Activated T-helper 9 cell treated with anti-CD3 and anti-CD28 coated beads, Interleukin-2, amount 50 U/mL, for 16 hours (primary cell): ENCODE data around the gene MAD1L1.
"Not testable (repeated sequence)": the region's sequence is repeated elsewhere in the genome, so short reads cannot be mapped to it uniquely, and the experiment has no call there.

Source experiments
- DNase-seq: peaks from one replicate; pipeline ENCODE4 v3.0.0-alpha.2; 2020; ENCODE audit warnings: low read depth

The MAD1L1 gene

DNA sequence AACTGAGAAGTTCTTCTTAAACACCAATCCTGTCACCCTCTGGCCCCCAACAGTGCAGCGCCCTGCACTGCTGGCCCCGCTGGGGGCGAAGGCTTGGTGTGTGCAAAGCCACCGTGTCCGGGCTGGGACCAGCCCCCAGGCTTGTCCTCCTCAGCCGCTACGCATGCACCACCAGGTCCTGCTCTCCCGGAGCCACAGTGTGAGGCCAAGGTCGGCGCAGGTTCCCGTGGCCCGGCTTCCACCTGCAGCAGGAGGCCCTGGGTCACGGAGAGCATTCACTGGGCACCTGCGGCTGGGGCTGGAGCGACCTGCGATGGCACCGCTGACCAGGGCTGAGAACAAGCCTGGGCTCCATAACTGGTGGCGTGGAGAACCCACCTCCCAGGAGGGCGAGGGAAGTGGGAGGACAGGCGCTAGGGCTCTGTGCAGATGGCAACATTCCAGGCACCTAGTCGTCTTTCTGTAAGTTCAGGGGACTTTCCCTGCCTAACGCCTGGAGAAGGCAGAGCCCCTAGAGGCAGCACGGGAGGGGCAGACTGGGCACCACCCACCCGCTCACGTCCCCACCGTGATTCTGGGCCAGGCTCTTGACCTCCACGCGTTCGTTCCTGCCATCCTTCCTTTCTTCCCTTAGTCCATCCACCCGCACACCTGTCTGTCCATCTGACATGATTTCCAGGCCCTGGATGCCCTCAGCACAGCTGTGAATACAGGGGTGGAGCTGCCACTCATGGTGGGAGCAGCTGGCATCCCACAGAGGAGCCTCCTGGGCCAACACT is 291.1 kb downstream of the MAD1L1 start:
- no peak for DNase-seq

- no peak for DNase-seq
Measured at GRCh38 chr7:1940863-1941262, 291.9 kb downstream of the MAD1L1 start.

DNA sequence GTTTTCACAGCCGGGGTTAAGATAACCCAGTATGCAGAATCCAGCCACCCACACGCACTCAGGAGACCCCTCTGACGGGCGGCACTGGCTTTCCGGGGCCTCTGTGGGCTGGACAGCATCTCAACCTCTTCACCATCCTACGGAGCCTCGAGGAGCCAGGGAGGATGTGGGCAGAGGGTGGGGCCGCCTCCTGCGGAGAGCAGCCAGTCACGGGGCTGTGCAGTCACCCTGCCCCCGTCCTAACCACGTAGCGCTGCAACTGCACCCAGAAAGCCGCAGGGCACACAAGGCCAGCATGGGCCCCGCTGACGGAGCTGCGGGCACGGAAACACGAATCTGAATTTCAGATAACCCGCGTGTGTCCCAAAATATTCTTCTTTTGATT is 292.4 kb downstream of the MAD1L1 start:
- peak; percentile 74 for DNase-seq

DNA sequence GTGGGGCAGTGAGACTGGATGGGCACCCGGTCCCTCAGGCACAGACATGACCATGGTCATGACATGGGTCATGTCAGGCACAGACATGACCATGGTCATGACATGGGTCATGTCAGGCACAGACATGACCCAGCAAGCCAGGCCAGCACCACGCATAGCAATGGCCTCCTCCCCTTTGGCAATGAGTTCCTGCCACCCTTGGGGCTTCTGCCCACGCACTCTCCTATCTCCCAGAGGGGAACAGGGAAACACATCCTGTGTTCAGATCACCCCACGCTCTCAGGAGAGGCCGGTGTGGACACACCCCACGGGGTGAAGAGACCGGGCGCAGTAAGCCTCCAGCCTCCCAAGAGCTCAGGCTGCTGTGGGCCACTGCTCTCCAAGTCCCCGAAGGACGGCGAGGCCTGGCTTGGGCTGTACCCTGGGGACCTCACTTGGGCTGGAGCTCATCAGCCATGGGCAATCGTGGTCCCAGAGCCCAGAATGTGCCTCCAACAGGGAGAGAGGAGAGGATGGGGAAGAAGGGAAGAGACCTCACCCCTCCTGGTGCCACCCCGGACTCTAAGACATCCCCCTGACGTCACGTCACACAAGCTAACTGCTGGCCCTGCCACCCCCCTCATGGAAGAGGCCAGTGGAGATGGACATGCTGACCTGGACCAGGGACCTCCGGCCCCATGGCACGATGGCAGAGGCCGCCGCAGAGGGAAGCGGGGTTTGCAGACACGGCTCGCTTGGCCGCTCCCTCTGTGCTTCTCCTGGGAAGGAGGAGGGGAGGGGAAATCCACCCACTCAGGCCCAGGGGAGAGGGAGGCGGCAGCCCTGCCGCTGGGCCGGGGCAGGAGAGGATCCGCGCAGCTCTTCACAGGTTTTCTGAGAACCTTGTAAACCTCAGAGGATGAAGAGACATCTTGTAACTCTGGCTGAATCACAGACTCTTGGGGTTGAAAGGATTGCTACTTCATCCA is 293.0 kb downstream of the MAD1L1 start:
- DNase-seq = no peak

- DNase-seq = no peak
Measured at GRCh38 chr7:1938788-1939433, 293.8 kb downstream of the MAD1L1 start.

DNA sequence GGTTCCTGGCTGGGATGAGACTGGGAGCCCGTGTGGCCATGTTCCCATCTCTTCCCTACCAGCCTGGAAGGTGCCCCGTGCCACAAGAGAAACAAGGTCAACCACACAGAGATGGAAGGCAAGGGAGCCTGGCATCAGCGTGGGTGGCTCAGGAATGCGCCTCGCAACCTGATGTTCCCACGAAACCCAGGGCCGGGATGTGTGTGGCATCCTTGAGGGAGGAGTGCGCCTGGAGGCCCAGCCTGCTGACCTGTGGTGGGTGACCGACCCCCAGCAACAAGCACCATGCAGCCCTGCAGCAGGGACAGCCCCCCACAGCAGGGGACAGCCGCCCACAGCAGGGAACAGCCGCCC is 295.5 kb downstream of the MAD1L1 start:
- DNase-seq = no peak

GRCh38 chr7:1936531-1937251 is 296.1 kb downstream of the MAD1L1 start:
- no peak for DNase-seq

- DNase-seq = no peak
Measured at GRCh38 chr7:1936006-1936310, 296.8 kb downstream of the MAD1L1 start.

DNA sequence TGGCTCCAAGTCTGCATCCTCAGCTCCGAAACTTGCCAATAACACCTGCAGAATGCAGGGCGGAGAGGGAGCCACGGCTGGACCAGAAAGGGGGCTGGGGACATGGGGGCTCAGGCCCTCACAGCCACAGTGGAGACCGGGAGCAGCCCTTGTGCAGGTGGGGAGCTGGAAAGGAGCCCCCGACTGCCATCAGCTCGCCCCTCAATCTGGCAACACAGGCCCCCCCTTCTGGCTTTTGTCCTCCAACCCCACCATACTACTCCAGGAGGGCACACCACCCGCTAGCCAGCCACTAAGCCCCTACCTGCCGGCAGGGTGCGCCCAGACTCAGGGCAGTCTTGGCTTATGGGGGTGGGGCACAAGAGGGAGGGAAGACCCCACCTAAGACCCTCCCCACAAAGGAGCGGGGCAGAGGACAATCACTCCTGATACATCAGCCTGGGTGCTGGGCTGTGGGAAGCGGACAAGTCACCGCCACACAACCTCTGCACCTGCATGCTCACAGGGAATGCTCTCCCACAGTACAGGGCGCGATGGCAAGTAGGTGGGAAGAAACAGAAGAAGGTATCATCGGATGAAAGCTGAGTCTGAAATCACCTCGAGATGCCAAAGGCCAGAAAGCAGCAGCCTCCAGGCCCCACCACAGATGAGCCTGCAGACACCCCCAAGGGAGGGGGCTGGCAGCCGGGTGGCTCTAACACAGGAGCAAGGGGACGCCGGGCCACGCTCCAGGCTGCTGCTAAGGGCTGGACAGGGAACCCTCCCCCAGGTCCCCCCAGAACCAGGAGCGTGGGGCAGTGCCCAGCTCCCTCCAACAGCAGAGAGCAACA is 297.4 kb downstream of the MAD1L1 start:
- DNase-seq = no peak

GRCh38 chr7:1934756-1935155 is 298.0 kb downstream of the MAD1L1 start:
- DNase-seq = no peak

GRCh38 chr7:1934017-1934416 is 298.7 kb downstream of the MAD1L1 start:
- DNase-seq = no peak

GRCh38 chr7:1933066-1933750 is 299.5 kb downstream of the MAD1L1 start:
- no peak for DNase-seq

- DNase-seq = no peak
Measured at GRCh38 chr7:1931951-1932270, 300.8 kb downstream of the MAD1L1 start.

- DNase-seq = no peak
Measured at GRCh38 chr7:1931256-1931950, 301.3 kb downstream of the MAD1L1 start.

DNA sequence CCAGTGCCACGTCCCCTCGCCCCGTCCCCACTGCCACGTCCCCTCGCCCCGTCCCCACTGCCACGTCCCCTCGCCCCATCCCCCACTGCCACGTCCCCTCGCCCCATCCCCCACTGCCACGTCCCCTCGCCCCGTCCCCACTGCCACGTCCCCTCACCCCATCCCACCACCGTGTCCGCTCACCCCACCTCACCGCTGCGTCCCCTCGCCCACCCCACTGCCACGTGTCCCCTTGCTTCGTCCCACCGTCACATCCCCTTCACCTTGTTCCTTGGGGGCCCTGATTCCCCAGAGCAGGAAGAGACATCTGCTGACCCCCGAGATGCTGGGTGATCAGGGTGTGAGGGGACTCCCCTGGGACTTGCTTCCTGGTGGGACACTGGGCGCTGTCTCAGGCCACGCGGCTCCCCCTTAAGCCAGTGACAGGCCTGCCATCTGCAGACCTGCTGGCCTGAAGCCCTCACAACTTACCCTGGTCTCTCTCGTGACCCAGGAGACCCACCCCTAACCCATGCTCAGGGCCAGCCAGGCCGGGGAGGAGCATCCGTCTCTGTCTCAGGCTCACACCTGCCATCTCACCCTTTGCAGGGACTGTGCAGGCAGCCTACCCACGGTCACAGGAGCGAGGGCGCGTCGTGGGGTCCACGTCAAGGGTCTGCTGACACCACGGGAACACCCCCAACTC is 302.2 kb downstream of the MAD1L1 start:
- DNase-seq = no peak

DNA sequence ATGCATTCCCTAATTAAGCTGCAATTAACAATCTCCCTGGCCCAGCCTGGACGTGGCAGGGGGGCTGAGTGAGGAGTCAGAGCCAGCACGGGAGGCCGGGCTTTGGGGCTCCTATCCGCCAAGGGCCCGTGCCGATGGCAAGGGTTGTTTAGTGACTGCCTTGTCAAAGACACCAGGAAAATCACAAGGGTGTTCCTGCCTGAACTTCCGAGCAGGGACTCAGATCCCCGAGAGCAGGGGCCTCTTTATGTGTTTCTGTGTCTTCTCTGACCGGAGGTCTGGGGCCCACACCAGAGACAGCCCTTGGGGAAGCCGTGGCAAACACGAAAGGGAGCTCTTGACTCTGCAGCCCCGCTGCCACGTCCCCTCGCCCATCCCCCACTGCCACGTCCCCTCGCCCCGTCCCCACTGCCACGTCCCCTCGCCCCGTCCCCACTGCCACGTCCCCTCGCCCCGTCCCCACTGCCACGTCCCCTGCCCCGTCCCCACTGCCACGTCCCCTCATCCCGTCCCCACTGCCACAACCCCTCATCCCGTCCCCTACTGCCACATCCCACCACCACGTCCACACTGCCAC is 303.3 kb downstream of the MAD1L1 start:
- not testable (repeated sequence) for DNase-seq

GRCh38 chr7:1928645-1929348 is 303.9 kb downstream of the MAD1L1 start:
- no peak for DNase-seq

GRCh38 chr7:1927937-1928644 is 304.7 kb downstream of the MAD1L1 start:
- DNase-seq = no peak
